Adipose tissue (tissue), 3 donors: ENCODE measurements around the gene CELF2. TPM values are rescaled to one million over a fixed set of nuclear protein-coding genes. Genes with fewer than 3 reads are reported as not detected.

Source experiments
- H3K27ac ChIP-seq: one replicate; pipeline ENCODE4 v1.5.1; 2013; ENCODE audit warnings: low read depth, low read length
- WGBS, 3 donors: extraction: QIAGEN DNeasy Blood & Tissue Kit; methylation state at CpG; one replicate each; pipeline ENCODE4 v1.1.7; 2013; 5-methylcytosine and 5-hydroxymethylcytosine counted together
- polyA plus RNA-seq, 3 donors: library from polyadenylated mRNA; stranded (reverse); fragments of 200-250 nt; gene quantifications; one replicate each; pipeline ENCODE4 v1.2.3, GENCODE V29; 2013
- donor health status: healthy with polysubstance abuse.
- donor health status: Bipolar disorder and iron deficiency.
- donor health status: healthy.

The CELF2 gene
- polyA plus RNA-seq, 3 donors = 3.5 to 26.7 (median 26.0) TPM

- H3K27ac ChIP-seq = no peak overlapping the region
- 89 to 99% (median 96%) methylated on average over 12 of the region's 12 CpGs for WGBS, 3 donors
Observed at GRCh38 chr10:11326241-11326640, 308.6 kb downstream of the CELF2 start.

GRCh38 chr10:11326913-11327616 is 309.4 kb downstream of the CELF2 start:
- no peak overlapping the region for H3K27ac ChIP-seq
- WGBS, 3 donors = 67 to 91% (median 82%) methylated on average over 11 of the region's 11 CpGs

- WGBS, 3 donors = 64 to 70% (median 66%) methylated on average over 17 of the region's 17 CpGs
Observed at GRCh38 chr10:11328264-11329061, 310.8 kb downstream of the CELF2 start.

DNA sequence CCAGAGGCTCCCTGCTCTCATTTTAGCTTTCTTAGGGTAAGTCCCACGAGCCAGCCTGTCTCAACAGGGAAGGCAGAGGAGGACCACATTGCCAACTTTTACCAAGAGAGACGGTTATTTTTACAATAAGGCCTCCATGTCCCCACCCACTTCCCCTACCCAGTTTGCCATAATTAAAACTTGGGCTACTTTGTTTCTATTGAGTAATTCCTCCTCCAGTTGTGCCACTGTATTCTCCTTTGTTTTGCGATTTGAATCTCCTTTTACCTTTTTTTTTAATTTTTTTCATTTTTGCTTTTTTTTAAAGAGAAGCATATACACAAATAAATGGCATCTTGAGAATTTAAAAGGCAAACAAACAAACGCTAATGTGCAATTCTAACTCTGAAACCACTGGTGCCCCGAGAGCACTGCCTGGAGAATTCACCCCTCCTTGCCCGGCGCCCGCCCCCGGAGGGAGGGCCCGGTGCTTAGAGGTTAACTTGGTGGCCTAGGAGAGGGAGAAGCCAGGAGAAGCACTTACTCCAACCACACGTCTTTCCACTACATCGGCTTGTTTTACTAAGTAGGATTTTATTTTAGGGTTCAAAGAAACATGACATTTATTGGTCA is 311.5 kb downstream of the CELF2 start:
- WGBS, 3 donors = 36 to 51% (median 36%) methylated on average over 12 of the region's 12 CpGs
- no peak overlapping the region for H3K27ac ChIP-seq

More at GRCh38 chr10:11328264-11329061, 310.8 kb downstream of the CELF2 start:
- H3K27ac ChIP-seq = no peak overlapping the region

DNA sequence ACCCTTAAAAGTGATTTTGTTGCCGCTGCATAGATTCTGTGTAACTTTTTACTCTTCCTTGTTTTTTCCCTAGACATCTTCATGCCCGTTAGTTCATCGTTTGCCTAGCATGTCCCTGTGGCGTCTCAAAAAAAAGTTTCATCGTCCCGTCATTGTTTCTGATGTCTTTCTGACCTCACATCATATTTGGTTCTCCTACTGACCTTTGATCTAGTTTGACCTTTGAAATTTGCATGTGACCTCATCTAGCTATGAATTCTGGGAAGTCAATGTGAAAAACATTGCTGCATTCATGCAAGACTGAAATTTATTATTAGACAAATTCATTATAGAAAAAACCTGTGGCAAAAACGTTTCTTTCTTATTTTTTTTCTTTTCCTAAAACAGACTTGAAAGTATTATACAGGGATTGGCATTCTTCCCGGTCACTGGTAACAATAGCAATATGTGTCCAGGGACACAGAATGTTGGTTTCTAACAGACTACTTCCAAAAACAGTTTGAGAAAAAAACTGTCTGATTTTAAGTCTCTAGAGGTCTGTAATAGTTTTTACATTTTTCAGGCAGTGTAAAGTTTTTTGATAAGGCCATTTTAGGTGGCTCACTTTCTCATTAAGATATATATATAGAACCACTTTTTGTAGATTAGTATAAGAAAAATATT is 312.8 kb downstream of the CELF2 start:
- WGBS, 3 donors = 44 to 63% (median 56%) methylated on average over 8 of the region's 8 CpGs
- H3K27ac ChIP-seq = no peak overlapping the region

DNA sequence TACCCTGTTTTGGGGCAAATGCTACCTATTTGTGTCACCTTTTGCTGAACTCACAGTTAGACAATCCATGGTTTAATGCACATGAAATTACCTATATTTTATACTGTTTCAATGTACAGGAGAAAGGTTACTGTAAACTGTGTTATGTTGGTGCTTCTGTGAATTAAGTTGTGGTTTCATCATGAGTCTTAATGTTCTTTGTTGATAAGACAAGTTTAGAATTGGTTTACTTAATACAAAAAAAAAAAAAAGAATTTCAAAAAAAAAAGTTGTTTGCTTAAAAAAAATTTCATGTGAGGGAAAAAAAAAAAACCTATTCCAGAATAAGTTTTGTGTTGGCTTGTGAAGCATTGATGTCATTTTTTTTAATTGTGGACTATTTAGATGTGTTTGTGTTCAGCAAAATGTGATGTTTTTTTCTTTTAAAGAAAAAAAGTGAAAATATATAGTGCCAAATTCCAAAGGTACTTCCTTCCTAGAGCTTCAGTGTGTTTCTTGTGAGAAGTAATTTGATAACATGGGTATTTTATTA is 313.4 kb downstream of the CELF2 start:
- H3K27ac ChIP-seq = no peak overlapping the region

GRCh38 chr10:11331726-11332125 is 314.1 kb downstream of the CELF2 start:
- WGBS, 3 donors = 50 to 69% (median 63%) methylated on average over 3 of the region's 3 CpGs
- H3K27ac ChIP-seq = no peak overlapping the region

DNA sequence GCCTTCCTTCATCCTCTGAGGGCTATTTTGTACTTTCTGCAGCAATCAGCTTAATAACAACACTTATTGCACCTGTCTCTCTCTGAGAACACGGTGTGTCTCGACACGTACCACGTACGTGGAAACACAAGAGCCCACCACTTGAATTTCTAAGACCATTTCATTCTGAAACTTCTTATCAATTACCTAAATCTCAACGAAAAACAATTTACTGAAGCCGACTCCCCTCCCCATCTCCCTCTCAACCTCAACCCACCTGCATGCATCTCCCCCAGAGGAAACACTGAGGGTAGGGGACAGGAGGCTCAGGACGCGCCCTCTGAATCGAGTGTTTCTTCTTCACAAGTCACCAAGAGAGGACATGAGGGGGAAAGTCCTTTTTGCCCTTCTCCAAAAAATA is 315.2 kb downstream of the CELF2 start:
- no peak overlapping the region for H3K27ac ChIP-seq
- 79 to 83% (median 82%) methylated on average over 10 of the region's 10 CpGs for WGBS, 3 donors

DNA sequence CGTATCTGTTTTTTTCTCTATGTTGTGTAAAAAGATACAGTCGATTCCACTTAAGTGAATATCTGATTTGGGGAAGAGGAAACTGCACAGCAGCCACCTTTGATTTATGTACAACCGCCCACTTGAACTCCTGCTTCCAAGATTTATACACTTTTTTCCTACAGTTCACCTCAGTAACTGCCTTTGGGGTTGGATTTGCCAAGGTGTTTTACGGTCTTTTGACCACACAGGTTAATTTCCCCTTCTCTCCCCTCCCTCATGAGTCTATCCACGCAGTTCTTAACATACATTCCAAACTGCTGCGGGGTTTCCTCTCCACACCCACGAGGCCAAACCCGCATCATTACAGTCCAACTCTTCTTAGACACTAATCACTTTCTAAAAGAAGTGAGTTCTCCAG is 316.8 kb downstream of the CELF2 start:
- 58 to 62% (median 61%) methylated on average over 8 of the region's 8 CpGs for WGBS, 3 donors
- no peak overlapping the region for H3K27ac ChIP-seq

DNA sequence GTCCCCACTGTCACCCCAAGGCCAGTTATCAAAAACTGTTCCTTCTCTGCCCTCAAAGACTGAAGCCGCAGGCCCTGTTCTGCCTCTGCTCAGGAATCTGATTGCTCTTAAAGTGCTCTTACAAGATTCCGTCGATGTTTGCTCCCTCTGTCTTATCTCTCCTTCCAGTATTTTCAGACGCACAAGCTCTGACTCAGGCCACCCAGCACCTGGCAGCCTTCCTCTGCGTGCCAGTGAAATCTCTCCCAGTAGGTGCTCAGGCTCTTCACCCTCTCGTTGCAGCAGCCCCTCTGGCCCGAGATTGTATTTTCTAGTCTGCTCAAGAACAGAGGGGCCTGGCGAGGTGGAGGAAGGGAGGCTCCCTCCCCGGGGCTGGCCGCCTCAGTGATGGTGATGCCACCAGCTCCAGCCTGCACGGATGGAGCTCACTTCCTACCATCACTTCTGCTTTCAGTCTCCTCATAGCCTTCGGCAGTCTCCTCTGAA is 317.5 kb downstream of the CELF2 start:
- H3K27ac ChIP-seq = no peak overlapping the region
- 53 to 61% (median 59%) methylated on average over 12 of the region's 12 CpGs for WGBS, 3 donors

GRCh38 chr10:11335881-11336430 is 318.3 kb downstream of the CELF2 start:
- no peak overlapping the region for H3K27ac ChIP-seq
- WGBS, 3 donors = 82 to 92% (median 89%) methylated on average over 12 of the region's 12 CpGs

DNA sequence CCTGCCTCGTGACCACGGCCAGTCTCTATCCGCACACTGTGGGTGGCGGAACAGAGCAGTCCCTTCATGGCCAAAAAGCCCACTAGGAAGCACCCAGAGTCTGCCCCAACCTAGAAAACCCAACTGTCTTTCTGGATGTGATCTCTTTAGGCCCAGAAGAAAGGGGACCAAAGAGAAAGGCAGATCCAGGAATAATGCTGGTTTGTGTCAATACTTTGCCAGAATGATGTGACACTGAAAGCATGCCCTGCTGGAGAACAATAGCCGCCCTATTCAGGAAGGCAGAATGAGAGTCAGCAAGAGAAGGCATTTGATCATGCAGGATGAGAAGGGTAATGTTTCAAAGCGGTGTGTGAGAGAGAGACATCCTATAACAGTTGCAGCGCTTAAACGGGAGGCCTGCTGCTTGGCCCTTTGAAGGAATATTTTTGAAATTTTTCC is 319.1 kb downstream of the CELF2 start:
- H3K27ac ChIP-seq = no peak overlapping the region

DNA sequence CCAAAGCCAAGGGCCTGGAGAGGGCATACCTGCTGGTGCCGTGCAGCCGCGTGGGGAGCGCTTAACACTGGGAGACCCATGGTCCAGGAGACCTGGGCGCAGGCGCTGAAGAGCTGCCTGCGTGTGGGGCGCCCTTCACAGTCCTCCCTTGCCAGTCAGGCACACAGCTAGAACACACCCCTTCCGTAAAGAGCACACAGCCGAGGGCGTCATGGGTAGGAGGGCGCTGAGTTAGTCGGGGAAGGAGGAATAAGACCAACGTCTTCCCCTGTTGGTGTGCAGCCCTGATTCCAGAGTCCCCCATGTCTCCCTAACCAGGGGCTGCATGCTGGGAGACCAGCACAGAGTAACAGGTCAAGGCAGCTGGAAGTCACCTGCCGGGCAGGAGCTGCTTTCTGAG is 319.8 kb downstream of the CELF2 start:
- WGBS, 3 donors = 78 to 80% (median 78%) methylated on average over 12 to 15 of the region's 15 CpGs
- H3K27ac ChIP-seq = no peak overlapping the region

More for the DNA sequence above, 319.1 kb downstream of the CELF2 start:
- WGBS, 3 donors = 64 to 89% (median 87%) methylated on average over 8 of the region's 8 CpGs

- 86 to 89% (median 86%) methylated on average over 10 of the region's 10 CpGs for WGBS, 3 donors
- no peak overlapping the region for H3K27ac ChIP-seq
Observed at GRCh38 chr10:11338160-11338844, 320.6 kb downstream of the CELF2 start.

DNA sequence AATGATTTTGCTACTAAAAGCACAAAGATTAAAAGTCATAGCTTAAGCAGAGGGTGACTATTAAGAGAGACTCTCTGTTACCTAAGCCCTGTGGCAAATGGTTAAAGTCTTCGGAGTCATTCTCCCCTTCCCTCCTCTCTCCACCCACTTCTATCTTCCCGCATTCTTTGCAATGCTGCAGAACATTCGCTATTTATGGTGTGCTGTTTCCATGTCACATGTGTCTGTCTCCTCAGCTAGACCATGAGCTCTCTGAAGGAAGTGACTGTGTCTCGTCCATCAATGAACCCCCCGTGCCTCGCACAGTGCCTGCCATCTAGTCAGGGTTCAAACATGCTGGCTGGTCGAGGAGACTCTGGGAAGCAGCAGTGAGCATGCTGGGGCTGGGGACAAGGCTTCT is 321.3 kb downstream of the CELF2 start:
- 62 to 75% (median 69%) methylated on average over 7 of the region's 7 CpGs for WGBS, 3 donors
- no peak overlapping the region for H3K27ac ChIP-seq

DNA sequence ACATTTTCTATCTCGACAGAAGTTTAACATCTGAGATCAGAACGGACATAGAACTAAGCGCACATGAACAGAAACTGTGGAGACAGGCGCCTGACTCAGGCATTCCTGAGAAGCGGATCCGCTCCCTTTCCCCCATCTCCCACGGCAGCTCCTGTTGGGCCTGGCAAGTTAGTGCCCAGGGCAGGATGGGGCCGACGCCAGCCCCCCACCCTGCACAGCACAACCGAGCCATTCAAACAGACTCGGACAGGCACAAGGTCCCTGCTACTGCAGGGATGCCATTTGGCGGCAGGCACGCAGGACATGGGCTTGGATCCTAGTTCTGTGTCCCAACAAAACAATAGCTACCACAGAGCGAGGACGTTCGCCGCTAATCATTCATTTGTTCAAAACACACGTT is 322.0 kb downstream of the CELF2 start:
- no peak overlapping the region for H3K27ac ChIP-seq
- 87 to 94% (median 93%) methylated on average over 18 of the region's 18 CpGs for WGBS, 3 donors

GRCh38 chr10:11341283-11341960 is 323.8 kb downstream of the CELF2 start:
- no peak overlapping the region for H3K27ac ChIP-seq
- WGBS, 3 donors = 52 to 65% (median 61%) methylated on average over 5 of the region's 5 CpGs
